Endothelial cell of umbilical vein (primary cell): ENCODE results near the gene ZG16B. TPM values are rescaled to one million over a fixed set of nuclear protein-coding genes. Genes with fewer than 3 reads are reported as not detected.

Experiments
- BruUV-seq: library from RNA; stranded (reverse); fragments of 400-500 nt; replicated peaks from 2 replicates; lab custom pipeline; 2021; lab: Mats Ljungman, UMichigan
- CTCF ChIA-PET: fragments of 300-600, 350-600 bp; sonication (Branson Sonifier 250); formaldehyde crosslinking; loops from one replicate; lab custom pipeline; 2021; ENCODE audit warnings: antibody characterized with exemption, inconsistent platforms; lab: Charles Lee
- POLR2A ChIA-PET: fragments of 300-600, 350-600 bp; sonication (Branson Sonifier 250); formaldehyde crosslinking; loops from one replicate; lab custom pipeline; 2021; ENCODE audit warnings: antibody characterized with exemption, inconsistent platforms; lab: Charles Lee
- DNase-seq: peaks from one replicate; pipeline ENCODE4 v3.0.0-alpha.2; 2011; ENCODE audit warnings: low read depth, low spot score
- FAIRE-seq: peaks from 2 replicates; lab custom pipeline; 2011; peaks lifted over from hg19 to GRCh38; lab: Jason Lieb, UNC
- H2AFZ ChIP-seq: 2 replicates; pipeline ENCODE4 v1.6.0; 2012; ENCODE audit warnings: low read depth, low read length, control low read depth, inconsistent platforms
- H3K27ac ChIP-seq: 2 replicates; pipeline ENCODE4 v1.5.1; 2011; ENCODE audit warnings: low read depth, mild to moderate bottlenecking, control low read depth, low read length, moderate library complexity; ENCODE audit not compliant: insufficient read depth
- H3K27me3 ChIP-seq, 2 experiments: 2 replicates each; pipeline versions ENCODE4 v1.6.0 to v1.6.1; 2011; ENCODE audit warnings: low read length in 2 of 2, mixed read lengths in 1 of 2; ENCODE audit not compliant: control insufficient read depth in 2 of 2, insufficient read depth in 2 of 2
- H3K36me3 ChIP-seq, 2 experiments: 2 replicates in 1 of 2; 3 replicates in 1 of 2; pipeline ENCODE4 v1.5.1; 2011; ENCODE audit warnings: low read length in 2 of 2, mild to moderate bottlenecking in 1 of 2, moderate library complexity in 1 of 2; ENCODE audit not compliant: control insufficient read depth in 2 of 2, insufficient read depth in 2 of 2; ENCODE audit errors: extremely low read depth in 1 of 2
- H3K4me1 ChIP-seq: 3 replicates; pipeline ENCODE4 v1.5.1; 2011; ENCODE audit warnings: mild to moderate bottlenecking, low read length; ENCODE audit not compliant: control insufficient read depth, insufficient read depth; ENCODE audit errors: extremely low read depth
- H3K4me2 ChIP-seq: 2 replicates; pipeline ENCODE4 v1.6.1; 2011; ENCODE audit warnings: low read length, control low read depth, mixed read lengths; ENCODE audit not compliant: insufficient read depth
- H3K4me3 ChIP-seq, 3 experiments: fragments of 200-600 bp in 1 of 3; sonication (generic), shearing (Covaris generic) in 1 of 3; replicated peaks in 1 of 3; 2 replicates each; pipeline ENCODE4 v1.5.1; 2011 to 2016; ENCODE audit warnings: control low read depth in 3 of 3, low read length in 3 of 3, mild to moderate bottlenecking in 2 of 3, inconsistent platforms in 1 of 3, low read depth in 1 of 3, moderate library complexity in 1 of 3; ENCODE audit not compliant: insufficient read depth in 1 of 3
- H3K79me2 ChIP-seq: 2 replicates; pipeline ENCODE4 v1.6.0; 2012; ENCODE audit warnings: low read length, inconsistent platforms; ENCODE audit not compliant: control insufficient read depth, insufficient read depth
- H3K9ac ChIP-seq: replicated peaks from 2 replicates; pipeline ENCODE3; 2011; ENCODE audit warnings: low read length, control low read depth; ENCODE audit not compliant: insufficient read depth; ENCODE audit errors: extremely low read depth
- H3K9me1 ChIP-seq: replicated peaks from 3 replicates; pipeline ENCODE4 v1.6.0; 2011; ENCODE audit warnings: mild to moderate bottlenecking, low read length; ENCODE audit not compliant: control insufficient read depth, insufficient read depth; ENCODE audit errors: extremely low read depth
- H3K9me3 ChIP-seq: replicated peaks from 2 replicates; pipeline ENCODE4 v1.5.1; 2012; ENCODE audit warnings: low read length, inconsistent platforms; ENCODE audit not compliant: control insufficient read depth, insufficient read depth
- H4K20me1 ChIP-seq: replicated peaks from 2 replicates; pipeline ENCODE3; 2011; ENCODE audit warnings: mild to moderate bottlenecking, low read length; ENCODE audit not compliant: control insufficient read depth, insufficient read depth; ENCODE audit errors: extremely low read depth
- EZH2 ChIP-seq: IDR thresholded peaks from 2 replicates; pipeline ENCODE4 v1.6.1; 2012; ENCODE audit warnings: borderline replicate concordance, low read depth, mild to moderate bottlenecking, moderate library complexity, low read length, inconsistent platforms; ENCODE audit not compliant: severe bottlenecking
- FOS ChIP-seq: IDR thresholded peaks from 2 replicates; pipeline ENCODE4 v1.6.1; 2011; ENCODE audit warnings: mild to moderate bottlenecking, low read length, moderate library complexity, borderline replicate concordance; ENCODE audit not compliant: insufficient read depth
- GATA2 ChIP-seq: IDR thresholded peaks from 2 replicates; pipeline ENCODE4 v1.7.0; 2011; ENCODE audit warnings: low read depth, mild to moderate bottlenecking, moderate library complexity, mixed read lengths, low read length; ENCODE audit not compliant: insufficient read length, insufficient read depth
- JUN ChIP-seq: IDR thresholded peaks from 2 replicates; pipeline ENCODE4 v1.6.1; 2011; ENCODE audit warnings: borderline replicate concordance, low read depth; ENCODE audit not compliant: insufficient read length, insufficient read depth
- MYC ChIP-seq: IDR thresholded peaks from one replicate; pipeline ENCODE4 v1.6.1; 2011; ENCODE audit warnings: mild to moderate bottlenecking, low read depth, low read length
- POLR2A ChIP-seq: IDR thresholded peaks from 2 replicates; pipeline ENCODE4 v1.6.1; 2012; ENCODE audit warnings: low read depth, mild to moderate bottlenecking, control low read depth, low read length
- POLR2AphosphoS5 ChIP-seq: IDR thresholded peaks from 2 replicates; pipeline ENCODE4 v1.6.1; 2012; ENCODE audit warnings: low read depth, mild to moderate bottlenecking, control low read depth, low read length, moderate library complexity; ENCODE audit not compliant: insufficient read depth
- dilution Hi-C: fragments of 300-500 bp; cut with MboI; formaldehyde crosslinking; loops from one replicate; pipeline ENCODE4 v1.15.0; 2019; ENCODE audit warnings: low sequenced_read_pairs; ENCODE audit not compliant: extremely low pct_ligation_motif_present
- intact Hi-C: fragments of 100-400 bp; cut with micrococcal nuclease; formaldehyde crosslinking; loops from one replicate; pipeline ENCODE4 v1.10.0; 2022
- polyA plus RNA-seq, 4 experiments: library from polyadenylated mRNA; depleted of rRNA in 3 of 4; stranded (reverse) in 3 of 4; unstranded in 1 of 4; fragments of >200 nt; gene quantifications; 2 replicates each; pipeline versions ENCODE4 v1.2.1 to v1.2.3, GENCODE V29; 2011 to 2012; ENCODE audit warnings: missing spikeins in 1 of 4
- total RNA-seq: library from RNA; stranded (reverse); gene quantifications from 2 replicates; pipeline ENCODE4 v1.2.3, GENCODE V29; 2021
- TF ChIP-seq, protein P1 (sequence below), 2 donors: IDR thresholded peaks; 1 replicate in 1 of 2; 2 replicates in 1 of 2; pipeline ENCODE4 v1.5.1; 2011; ENCODE audit warnings: low read length in 2 of 2, mild to moderate bottlenecking in 2 of 2, moderate library complexity in 2 of 2, control low read depth in 1 of 2, inconsistent platforms in 1 of 2, low read depth in 1 of 2; ENCODE audit not compliant: insufficient read depth in 1 of 2; ENCODE audit errors: extremely low read depth in 1 of 2
- TF ChIP-seq, protein P2 (sequence below): IDR thresholded peaks from 2 replicates; pipeline ENCODE4 v1.6.1; 2011; ENCODE audit not compliant: insufficient read depth, insufficient read length

ZG16B gene
- total and polyA plus RNA-seq, 2 donors (not counting 3 experiments of a cell fraction or from before 2014, with no cell fraction given) = 0.22 TPM; not detected in 1

- FAIRE-seq (no peak), DNase-seq (no peak)
- no peaks in the 10 kb centered on the region for H3K9me1 ChIP-seq
- TF ChIP-seq POLR2A (no peak), JUN (no peak), GATA2 (no peak), EZH2 (no peak), POLR2AphosphoS5 (no peak), MYC (no peak), FOS (no peak)
- TF ChIP-seq, protein P1, sequence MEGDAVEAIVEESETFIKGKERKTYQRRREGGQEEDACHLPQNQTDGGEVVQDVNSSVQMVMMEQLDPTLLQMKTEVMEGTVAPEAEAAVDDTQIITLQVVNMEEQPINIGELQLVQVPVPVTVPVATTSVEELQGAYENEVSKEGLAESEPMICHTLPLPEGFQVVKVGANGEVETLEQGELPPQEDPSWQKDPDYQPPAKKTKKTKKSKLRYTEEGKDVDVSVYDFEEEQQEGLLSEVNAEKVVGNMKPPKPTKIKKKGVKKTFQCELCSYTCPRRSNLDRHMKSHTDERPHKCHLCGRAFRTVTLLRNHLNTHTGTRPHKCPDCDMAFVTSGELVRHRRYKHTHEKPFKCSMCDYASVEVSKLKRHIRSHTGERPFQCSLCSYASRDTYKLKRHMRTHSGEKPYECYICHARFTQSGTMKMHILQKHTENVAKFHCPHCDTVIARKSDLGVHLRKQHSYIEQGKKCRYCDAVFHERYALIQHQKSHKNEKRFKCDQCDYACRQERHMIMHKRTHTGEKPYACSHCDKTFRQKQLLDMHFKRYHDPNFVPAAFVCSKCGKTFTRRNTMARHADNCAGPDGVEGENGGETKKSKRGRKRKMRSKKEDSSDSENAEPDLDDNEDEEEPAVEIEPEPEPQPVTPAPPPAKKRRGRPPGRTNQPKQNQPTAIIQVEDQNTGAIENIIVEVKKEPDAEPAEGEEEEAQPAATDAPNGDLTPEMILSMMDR (IDR thresholded peaks at IDR 0.05; ENCODE audit: extremely low read depth in 1 of 2, insufficient read depth in 1 of 2, low read depth in 1 of 2, low read length in 2 of 2) = no peak
- TF ChIP-seq, protein P2, sequence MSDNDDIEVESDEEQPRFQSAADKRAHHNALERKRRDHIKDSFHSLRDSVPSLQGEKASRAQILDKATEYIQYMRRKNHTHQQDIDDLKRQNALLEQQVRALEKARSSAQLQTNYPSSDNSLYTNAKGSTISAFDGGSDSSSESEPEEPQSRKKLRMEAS = no peak
- H3K79me2 ChIP-seq = no peaks in the 10 kb centered on the region
- H3K9ac ChIP-seq = no peak overlapping the region
- no peaks in the 10 kb centered on the region for H3K9me3 ChIP-seq
- H3K27ac ChIP-seq = no peak overlapping the region
- H3K4me2 ChIP-seq = no peak overlapping the region
- H4K20me1 ChIP-seq = no peaks in the 10 kb centered on the region
- peaks cover 12% of the 10 kb centered on the region for H3K4me1 ChIP-seq
- ChIA-PET POLR2A (no interaction called here), CTCF (interaction anchor here (0.8 to 2.1 kb wide), 2 partner anchors 19 to 23 kb away, joined by 3 to 13 read pairs; no protein-coding TSS in a partner anchor)
- peaks cover 0 to 2% of the 10 kb centered on the region in 2 experiments for H3K27me3 ChIP-seq
- H2AFZ ChIP-seq = no peak overlapping the region
- no peak overlapping the region for H3K4me3 ChIP-seq
- dilution Hi-C loops = no loop called here
- H3K36me3 ChIP-seq = no peaks in the 10 kb centered on the region
- no TSS peak for BruUV-seq
- intact Hi-C loops = no loop called here
Observed at GRCh38 chr16:2845116-2845515, 15.0 kb downstream of the ZG16B start.
